LNCaP clone FGC (cell line): Measurements from ENCODE around the gene SGTA.

Experiments
- DNase-seq: peaks from one replicate; pipeline ENCODE4 v3.0.0-alpha.2; 2011; ENCODE audit warnings: low read depth
- H3K4me3 ChIP-seq: 2 replicates; pipeline ENCODE4 v1.5.1; 2011; ENCODE audit warnings: mild to moderate bottlenecking, low read depth, low read length, control low read depth
- TF ChIP-seq, protein P1 (sequence below): IDR thresholded peaks from 2 replicates; pipeline ENCODE4 v1.5.1; 2012; ENCODE audit warnings: mild to moderate bottlenecking; ENCODE audit not compliant: control insufficient read depth, insufficient read depth; ENCODE audit errors: extremely low read depth

SGTA gene

DNA sequence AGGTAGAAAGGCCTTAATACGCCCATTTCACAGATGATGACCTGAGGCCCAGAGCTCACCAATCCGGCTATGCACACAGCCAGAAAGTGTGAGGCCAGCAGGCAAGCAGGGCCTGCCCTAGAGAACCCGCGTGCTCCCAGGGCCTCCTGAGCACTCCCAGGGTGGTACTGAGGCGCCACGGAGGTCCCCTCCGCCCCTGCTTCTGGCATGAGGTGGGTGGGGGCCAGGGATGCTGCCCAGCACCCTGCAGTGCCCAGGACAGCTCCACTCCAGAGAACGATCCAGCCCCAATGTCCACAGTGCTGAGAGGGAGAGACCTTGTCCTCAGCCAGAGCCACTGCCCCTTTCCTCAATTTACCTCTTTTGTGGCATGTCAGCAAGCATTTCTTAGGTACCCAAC is 13.9 kb downstream of the SGTA start:
- no peak for DNase-seq
- TF ChIP-seq, protein P1, sequence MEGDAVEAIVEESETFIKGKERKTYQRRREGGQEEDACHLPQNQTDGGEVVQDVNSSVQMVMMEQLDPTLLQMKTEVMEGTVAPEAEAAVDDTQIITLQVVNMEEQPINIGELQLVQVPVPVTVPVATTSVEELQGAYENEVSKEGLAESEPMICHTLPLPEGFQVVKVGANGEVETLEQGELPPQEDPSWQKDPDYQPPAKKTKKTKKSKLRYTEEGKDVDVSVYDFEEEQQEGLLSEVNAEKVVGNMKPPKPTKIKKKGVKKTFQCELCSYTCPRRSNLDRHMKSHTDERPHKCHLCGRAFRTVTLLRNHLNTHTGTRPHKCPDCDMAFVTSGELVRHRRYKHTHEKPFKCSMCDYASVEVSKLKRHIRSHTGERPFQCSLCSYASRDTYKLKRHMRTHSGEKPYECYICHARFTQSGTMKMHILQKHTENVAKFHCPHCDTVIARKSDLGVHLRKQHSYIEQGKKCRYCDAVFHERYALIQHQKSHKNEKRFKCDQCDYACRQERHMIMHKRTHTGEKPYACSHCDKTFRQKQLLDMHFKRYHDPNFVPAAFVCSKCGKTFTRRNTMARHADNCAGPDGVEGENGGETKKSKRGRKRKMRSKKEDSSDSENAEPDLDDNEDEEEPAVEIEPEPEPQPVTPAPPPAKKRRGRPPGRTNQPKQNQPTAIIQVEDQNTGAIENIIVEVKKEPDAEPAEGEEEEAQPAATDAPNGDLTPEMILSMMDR, result no peak
- H3K4me3 ChIP-seq, result no peak overlapping the region

DNA sequence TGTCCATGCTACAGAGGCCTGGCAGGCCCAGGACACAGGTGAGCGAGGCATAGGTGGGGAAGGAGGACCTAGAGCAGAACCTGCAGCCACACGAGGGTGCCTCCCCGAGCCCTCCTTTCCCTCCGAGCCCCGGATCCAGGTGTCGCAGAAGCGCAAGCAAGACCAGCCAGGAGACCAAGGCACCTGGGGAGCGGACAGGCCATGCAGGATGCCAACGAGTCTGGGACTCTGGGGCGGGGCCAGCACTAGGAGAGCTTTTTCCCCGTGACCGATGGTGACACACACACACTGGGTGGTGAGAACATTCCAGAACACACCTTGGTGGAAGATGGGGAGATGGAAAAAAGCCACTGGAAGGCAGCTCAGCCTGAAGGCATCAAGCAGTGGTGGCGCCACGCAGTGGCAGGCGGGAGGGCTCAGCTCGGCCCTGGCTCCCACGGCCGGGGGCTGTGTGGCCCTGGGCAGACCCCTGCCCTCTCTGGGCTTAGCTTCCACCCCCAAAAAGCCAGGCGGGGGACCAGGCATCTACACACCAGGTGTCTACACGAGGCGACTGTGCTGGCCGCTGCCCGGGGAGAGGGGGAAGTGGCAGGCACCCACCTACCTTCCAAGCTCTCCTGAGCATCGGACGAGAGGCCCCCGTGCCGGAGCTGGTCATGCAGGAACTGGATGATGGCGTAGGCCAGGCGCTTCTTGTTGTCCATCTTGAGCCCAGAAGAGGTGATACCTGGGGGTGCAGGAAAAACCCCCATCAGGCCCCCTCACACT is 14.5 kb downstream of the SGTA start:
- TF ChIP-seq, protein P1, result no peak
- H3K4me3 ChIP-seq, result no peak overlapping the region
- DNase-seq, result no peak

DNA sequence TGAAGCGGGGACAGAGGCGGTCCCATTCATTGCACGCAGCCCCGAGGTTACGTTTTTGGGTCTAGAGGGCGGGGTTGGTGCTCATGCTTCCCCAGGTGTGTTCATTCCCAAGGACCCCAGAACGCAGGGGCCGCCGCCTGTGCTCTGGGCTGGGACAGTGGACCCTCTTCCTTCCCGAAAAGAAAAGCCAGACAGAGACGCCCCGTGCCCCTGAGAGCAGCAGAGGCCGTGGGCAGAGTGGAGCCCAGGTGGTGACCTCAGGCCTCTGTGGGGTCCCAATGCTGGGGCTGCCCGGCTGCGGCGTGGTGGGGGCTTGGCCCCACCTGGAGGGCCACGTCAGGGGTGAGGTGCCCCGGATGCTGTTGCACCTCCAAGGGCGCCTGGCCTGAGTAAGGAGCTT is 15.4 kb downstream of the SGTA start:
- H3K4me3 ChIP-seq, result no peak overlapping the region
- TF ChIP-seq, protein P1, result no peak
- no peak for DNase-seq

DNA sequence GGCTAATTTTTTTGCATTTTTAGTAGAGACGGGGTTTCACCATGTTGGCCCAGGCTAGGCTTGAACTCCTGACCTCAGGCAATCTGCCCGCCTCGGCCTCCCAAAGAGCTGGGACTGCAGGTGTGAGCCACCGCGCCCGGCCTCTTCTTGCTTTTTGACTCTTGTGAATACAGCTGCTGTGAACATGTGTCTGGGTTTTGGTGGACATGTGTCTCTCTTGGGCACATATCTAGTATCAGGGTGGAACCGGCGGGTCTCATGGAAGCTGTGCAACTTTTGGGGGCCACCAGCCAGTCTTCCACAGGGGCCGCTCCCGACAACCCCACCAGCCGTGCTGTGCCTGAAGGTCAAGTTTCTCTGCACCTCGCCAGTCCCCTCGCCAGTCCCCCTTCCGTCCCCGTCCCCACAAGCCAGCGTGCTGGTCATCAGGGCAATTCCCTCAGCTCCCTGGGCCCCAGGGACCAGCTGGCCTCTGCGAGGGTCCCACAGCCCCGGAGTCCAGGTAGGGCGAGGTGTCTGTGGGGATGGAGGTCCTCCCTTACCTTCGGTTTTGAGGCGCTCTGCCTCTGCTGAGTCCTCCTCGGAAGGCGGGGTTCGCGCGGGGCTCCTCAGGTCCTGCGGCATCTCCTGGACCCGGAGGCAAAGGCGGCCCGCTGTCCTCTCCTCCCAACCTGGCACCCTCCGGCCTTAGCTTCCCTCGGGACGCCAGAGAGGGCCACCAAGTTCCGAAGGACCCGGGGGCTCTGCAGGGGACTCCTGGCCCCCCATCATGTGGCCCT is 16.3 kb downstream of the SGTA start:
- no peak overlapping the region for H3K4me3 ChIP-seq
- DNase-seq, result no peak
- TF ChIP-seq, protein P1, result no peak

DNA sequence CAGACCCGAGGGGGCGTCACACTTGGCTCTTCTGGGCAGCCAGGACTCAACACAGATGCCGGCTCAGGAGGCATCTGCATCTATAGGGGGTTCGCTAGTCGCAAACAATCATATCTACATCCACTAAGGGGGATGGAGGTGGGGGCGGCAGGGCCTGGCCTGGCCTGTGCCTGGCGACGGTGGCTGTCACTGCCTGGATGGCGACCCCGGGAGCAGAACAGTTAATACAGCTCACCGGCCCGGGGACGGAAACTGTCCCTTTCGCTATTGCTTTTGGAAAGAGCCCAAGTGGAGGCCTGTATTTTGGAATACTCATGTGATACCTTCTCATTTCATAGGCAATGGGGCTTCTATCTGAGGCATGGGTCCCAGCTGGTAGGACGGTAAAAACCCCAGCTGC is 17.7 kb downstream of the SGTA start:
- TF ChIP-seq, protein P1, result no peak
- no peak overlapping the region for H3K4me3 ChIP-seq

DNA sequence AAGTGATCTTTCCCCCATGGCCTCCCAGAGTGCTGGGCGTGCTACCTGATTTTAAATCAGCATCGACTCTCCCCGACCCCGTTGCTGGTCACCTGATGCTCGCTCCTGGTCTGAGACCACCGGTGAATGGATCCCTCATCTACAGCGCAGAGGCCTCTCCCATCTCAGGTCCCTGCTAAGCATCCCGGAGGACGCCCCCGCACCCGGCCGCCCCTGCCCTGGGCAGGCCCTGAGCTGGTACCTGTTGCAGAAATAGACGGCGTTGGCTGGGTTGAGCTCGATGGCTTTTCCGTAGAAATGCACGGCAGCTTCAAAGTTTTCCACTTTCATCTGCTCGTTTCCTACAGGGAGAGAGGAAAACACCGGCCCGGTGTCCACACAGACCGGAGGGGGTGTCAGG is 18.1 kb downstream of the SGTA start:
- TF ChIP-seq, protein P1, result no peak
- DNase-seq, result no peak
- H3K4me3 ChIP-seq, result no peak overlapping the region

More for the DNA sequence above, 17.7 kb downstream of the SGTA start:
- DNase-seq, result no peak
